UCSD-AML1 (cell line): Measurements from ENCODE around the gene DEFB131B.
"Not testable (repeated sequence)": the region's sequence is repeated elsewhere in the genome, so short reads cannot be mapped to it uniquely, and the experiment has no call there.

Experiments
- DNase-seq: peaks from one replicate; lab custom pipeline; 2025; ENCODE audit not compliant: unreplicated experiment; lab: John Stamatoyannopoulos, UW

DEFB131B gene

GRCh38 chr11:71911321-71911985 lies 33.2 kb downstream of the DEFB131B start:
- DNase-seq, result not testable (repeated sequence)

GRCh38 chr11:71911986-71912340 lies 33.7 kb downstream of the DEFB131B start:
- DNase-seq, result not testable (repeated sequence)

- DNase-seq, result no peak
Measured at GRCh38 chr11:71913756-71914526, 35.7 kb downstream of the DEFB131B start.

- DNase-seq, result no peak
Measured at GRCh38 chr11:71914617-71915189, 36.5 kb downstream of the DEFB131B start.

GRCh38 chr11:71917646-71918140 lies 39.4 kb downstream of the DEFB131B start:
- DNase-seq, result no peak

GRCh38 chr11:71927820-71928736 lies 49.8 kb downstream of the DEFB131B start, which contains the start of gene XNDC1N:
Gene XNDC1N (minus strand): TSS chr11:71928594. CDS start chr11:71923353, 5,241 bp downstream.
- DNase-seq, result peak; percentile 77

- peak; percentile 94 for DNase-seq
Measured at GRCh38 chr11:71928737-71929443, 50.6 kb downstream of the DEFB131B start, which contains the start of gene RNF121. Gene RNF121 (plus strand): TSS chr11:71929046. CDS start chr11:71929062, 16 bp downstream.

GRCh38 chr11:71929491-71929890 lies 51.2 kb downstream of the DEFB131B start:
- DNase-seq, result no peak

- DNase-seq, result no peak
Measured at GRCh38 chr11:71930556-71931244, 52.4 kb downstream of the DEFB131B start.

GRCh38 chr11:71931245-71931602 lies 53.0 kb downstream of the DEFB131B start:
- DNase-seq, result no peak

- no peak for DNase-seq
Measured at GRCh38 chr11:71933141-71933933, 55.1 kb downstream of the DEFB131B start.
